GM23248 (cell line): ENCODE measurements around the gene NPHP4. TPM values are rescaled to one million over a fixed set of nuclear protein-coding genes. Genes with fewer than 3 reads are reported as not detected.

Experiments used
- DNase-seq: peaks from one replicate; pipeline ENCODE4 v3.0.0-alpha.2; 2015
- H2AFZ ChIP-seq: fragments of 200-600 bp; sonication (generic); 2 replicates; pipeline ENCODE4 v1.6.1; 2016; ENCODE audit warnings: antibody characterized with exemption
- H3F3A ChIP-seq: fragments of 200-600 bp; sonication (generic); 2 replicates; pipeline ENCODE4 v1.6.1; 2016; ENCODE audit warnings: mild to moderate bottlenecking, antibody characterized with exemption, mixed run types; ENCODE audit not compliant: insufficient read depth
- H3K27ac ChIP-seq: fragments of 200-600 bp; sonication (generic); 2 replicates; pipeline ENCODE4 v1.5.1; 2016; ENCODE audit warnings: mild to moderate bottlenecking
- H3K27me3 ChIP-seq: fragments of 200-600 bp; sonication (generic); replicated peaks from 2 replicates; pipeline ENCODE4 v1.6.1; 2016; ENCODE audit warnings: mild to moderate bottlenecking; ENCODE audit not compliant: insufficient read depth
- H3K36me3 ChIP-seq: fragments of 200-600 bp; sonication (generic); 2 replicates; pipeline ENCODE4 v1.6.1; 2016; ENCODE audit warnings: low read depth, mild to moderate bottlenecking
- H3K4me1 ChIP-seq: fragments of 200-600 bp; sonication (generic); 2 replicates; pipeline ENCODE4 v1.6.1; 2016; ENCODE audit warnings: mild to moderate bottlenecking; ENCODE audit not compliant: insufficient read depth
- H3K4me2 ChIP-seq: fragments of 200-600 bp; sonication (generic); one replicate; pipeline ENCODE4 v1.6.1; 2016; ENCODE audit warnings: mild to moderate bottlenecking; ENCODE audit not compliant: unreplicated experiment
- H3K4me3 ChIP-seq: fragments of 200-600 bp; sonication (generic); 2 replicates; pipeline ENCODE4 v1.5.1; 2016; ENCODE audit warnings: mild to moderate bottlenecking
- H3K79me2 ChIP-seq: fragments of 200-600 bp; sonication (generic); 2 replicates; pipeline ENCODE4 v1.6.1; 2016; ENCODE audit warnings: mild to moderate bottlenecking; ENCODE audit not compliant: insufficient read depth
- H3K9ac ChIP-seq: fragments of 200-600 bp; sonication (generic); 2 replicates; pipeline ENCODE4 v1.6.1; 2016; ENCODE audit warnings: mild to moderate bottlenecking
- H3K9me2 ChIP-seq: fragments of 200-600 bp; sonication (generic); 2 replicates; pipeline ENCODE4 v1.6.1; 2016; ENCODE audit warnings: mixed run types, mild to moderate bottlenecking, moderate library complexity; ENCODE audit not compliant: insufficient read depth
- H3K9me3 ChIP-seq: fragments of 200-600 bp; sonication (generic); one replicate; pipeline ENCODE4 v1.6.1; 2017; ENCODE audit warnings: low read depth
- H4K20me1 ChIP-seq: fragments of 200-600 bp; sonication (generic); 2 replicates; pipeline ENCODE4 v1.6.0; 2016; ENCODE audit not compliant: insufficient read depth
- EZH2 ChIP-seq: fragments of 200-600 bp; sonication (generic); IDR thresholded peaks from 2 replicates; pipeline ENCODE4 v1.6.1; 2018; ENCODE audit warnings: antibody characterized with exemption, mild to moderate bottlenecking; ENCODE audit not compliant: insufficient read depth, poor library complexity, severe bottlenecking
- EZH2phosphoT487 ChIP-seq: fragments of 200-600 bp; sonication (generic); IDR thresholded peaks from 2 replicates; pipeline ENCODE4 v1.6.1; 2018; ENCODE audit warnings: antibody characterized with exemption, moderate library complexity, mild to moderate bottlenecking, low read depth; ENCODE audit not compliant: insufficient read depth
- WGBS, 2 experiments: methylation state at CpG; one replicate each; pipeline ENCODE4 v1.1.6; 2015 to 2017; ENCODE audit warnings: low lambda C conversion rate in 2 of 2, low coverage in 1 of 2; ENCODE audit errors: missing lambda C conversion rate in 2 of 2; 5-methylcytosine and 5-hydroxymethylcytosine counted together
- in situ Hi-C: fragments of 300-500 bp; cut with MboI; formaldehyde crosslinking; loops from 2 replicates; pipeline ENCODE4 v1.15.0; 2020
- polyA plus RNA-seq: library from polyadenylated mRNA; unstranded; fragments of >200 nt; fragmentation: Nextera tagmentation; extraction: Ambion mirVana; gene quantifications from 2 replicates; pipeline ENCODE4 v1.2.1, GENCODE V29; 2016
- total RNA-seq: library from RNA; depleted of rRNA; stranded (reverse); fragments of >200 nt; shearing (Covaris generic); gene quantifications from 2 replicates; pipeline ENCODE4 v1.2.3, GENCODE V29; 2014

The NPHP4 gene
- total and polyA plus RNA-seq, 2 experiments from 2014 or later = 4.0 to 4.2 TPM

- no peak for DNase-seq
- no peaks in the 10 kb centered on the region for H3K9me2 ChIP-seq
- in situ Hi-C loops = loop anchor here (25.0 kb wide), 3 partner anchors 393 to 1993 kb away; partner anchors contain the start of genes AJAP1 and C1orf174
- H3K4me1 ChIP-seq = no peaks in the 10 kb centered on the region
- no peak overlapping the region for H3K4me2 ChIP-seq
- H3K79me2 ChIP-seq = no peaks in the 10 kb centered on the region
- TF ChIP-seq EZH2 (no peak), EZH2phosphoT487 (no peak)
- no peak overlapping the region for H2AFZ ChIP-seq
- H3K9me3 ChIP-seq = no peaks in the 10 kb centered on the region
- H3K27me3 ChIP-seq = no peaks in the 10 kb centered on the region
- no peak overlapping the region for H3K4me3 ChIP-seq
- 96 to 97% methylated on average over 12 of the region's 12 CpGs for WGBS, 2 experiments
- H3K36me3 ChIP-seq = 0 out of 2 replicates have a peak, but pooled peaks cover 3% of the 10 kb centered on the region
- no peak overlapping the region for H3K9ac ChIP-seq
- no peaks in the 10 kb centered on the region for H3F3A ChIP-seq
- no peaks in the 10 kb centered on the region for H4K20me1 ChIP-seq
- H3K27ac ChIP-seq = no peak overlapping the region
Observed at GRCh38 chr1:5905436-5905835, 86.8 kb downstream of the NPHP4 start.

DNA sequence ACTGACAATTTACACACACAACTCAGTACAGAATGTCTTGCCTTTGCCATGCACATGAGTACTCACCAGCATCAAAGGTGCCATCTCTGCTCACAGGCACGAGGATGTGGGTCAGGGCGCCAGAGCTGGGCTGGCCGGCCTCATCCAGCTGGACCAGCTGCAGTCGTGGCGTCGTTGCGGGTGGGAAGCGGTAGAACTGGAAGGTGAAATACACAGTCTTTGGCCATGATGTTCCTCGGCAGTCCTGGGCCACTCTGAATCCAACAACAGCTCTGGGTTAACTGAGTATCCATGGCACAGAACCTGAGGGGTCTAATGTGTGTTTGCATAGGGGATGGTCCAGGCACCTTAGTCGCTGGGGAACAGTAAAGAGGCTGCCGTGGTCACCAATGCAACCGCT, 87.7 kb downstream of the NPHP4 start:
- 0 out of 2 replicates have a peak, but pooled peaks cover 3% of the 10 kb centered on the region for H3K36me3 ChIP-seq
- no peaks in the 10 kb centered on the region for H3K4me1 ChIP-seq
- no peak for TF ChIP-seq EZH2
- no peak for TF ChIP-seq EZH2phosphoT487
- no peak overlapping the region for H2AFZ ChIP-seq
- H3K9me3 ChIP-seq = no peaks in the 10 kb centered on the region
- 90 to 94% methylated on average over 12 of the region's 12 CpGs for WGBS, 2 experiments
- H3K4me3 ChIP-seq = no peak overlapping the region
- no peaks in the 10 kb centered on the region for H3F3A ChIP-seq
- no peak overlapping the region for H3K4me2 ChIP-seq
- H3K9ac ChIP-seq = no peak overlapping the region
- H3K79me2 ChIP-seq = no peaks in the 10 kb centered on the region
- no peaks in the 10 kb centered on the region for H3K27me3 ChIP-seq
- in situ Hi-C loops = loop anchor here (25.0 kb wide), 3 partner anchors 392 to 1992 kb away; partner anchors contain the start of genes AJAP1 and C1orf174
- no peak overlapping the region for H3K27ac ChIP-seq
- H4K20me1 ChIP-seq = no peaks in the 10 kb centered on the region
- DNase-seq = no peak
- no peaks in the 10 kb centered on the region for H3K9me2 ChIP-seq

DNA sequence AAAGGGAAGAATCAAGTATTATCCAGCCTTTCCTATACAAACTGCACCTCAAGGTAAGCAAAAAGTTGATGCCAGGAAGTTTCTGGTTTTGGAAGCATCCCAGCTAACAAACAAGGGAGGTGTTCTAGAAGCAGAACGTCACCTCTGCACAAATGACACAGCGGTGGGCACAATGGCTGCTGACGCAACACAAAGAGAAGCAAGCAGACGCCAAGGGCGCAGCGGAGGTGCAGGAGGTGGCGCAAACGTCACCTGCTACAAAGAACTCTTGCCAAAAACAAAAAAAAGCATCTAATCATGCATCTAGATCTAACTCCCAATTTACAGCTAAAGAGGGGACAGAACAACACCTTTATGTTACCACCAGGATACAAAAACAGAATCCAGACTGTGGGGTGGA, 88.5 kb downstream of the NPHP4 start:
- no peak overlapping the region for H3K27ac ChIP-seq
- no peaks in the 10 kb centered on the region for H3K4me1 ChIP-seq
- H3K79me2 ChIP-seq = no peaks in the 10 kb centered on the region
- 0 out of 2 replicates have a peak, but pooled peaks cover 3% of the 10 kb centered on the region for H3K36me3 ChIP-seq
- DNase-seq = no peak
- TF ChIP-seq EZH2phosphoT487 (no peak), EZH2 (no peak)
- no peak overlapping the region for H3K4me2 ChIP-seq
- no peaks in the 10 kb centered on the region for H3K27me3 ChIP-seq
- no peaks in the 10 kb centered on the region for H3F3A ChIP-seq
- no peak overlapping the region for H3K9ac ChIP-seq
- in situ Hi-C loops = loop anchor here (25.0 kb wide), 3 partner anchors 391 to 1991 kb away; partner anchors contain the start of genes AJAP1 and C1orf174
- no peak overlapping the region for H3K4me3 ChIP-seq
- no peaks in the 10 kb centered on the region for H4K20me1 ChIP-seq
- no peaks in the 10 kb centered on the region for H3K9me3 ChIP-seq
- H2AFZ ChIP-seq = no peak overlapping the region
- 96 to 99% methylated on average over 8 of the region's 8 CpGs for WGBS, 2 experiments
- H3K9me2 ChIP-seq = no peaks in the 10 kb centered on the region

DNA sequence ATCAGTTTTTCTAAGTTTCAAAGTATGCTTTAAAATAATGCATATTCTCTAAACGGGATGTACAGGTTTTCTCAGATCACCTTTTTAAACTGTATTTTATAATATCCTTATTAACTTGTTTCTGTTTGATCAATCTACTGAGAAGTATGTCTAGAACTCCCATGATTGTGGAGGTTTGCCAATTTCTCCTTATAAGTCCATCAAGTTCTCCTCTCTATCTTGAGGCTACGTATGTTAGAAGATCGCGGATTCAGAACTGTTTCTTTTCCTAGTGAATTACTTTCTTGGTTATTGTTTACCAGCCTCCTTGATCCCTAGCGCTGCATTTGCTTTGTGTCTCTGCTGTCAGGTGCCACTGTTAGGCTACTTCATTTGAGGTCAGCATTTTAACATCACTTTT, 89.2 kb downstream of the NPHP4 start:
- H3K9me2 ChIP-seq = no peaks in the 10 kb centered on the region
- no peaks in the 10 kb centered on the region for H4K20me1 ChIP-seq
- H3K9me3 ChIP-seq = no peaks in the 10 kb centered on the region
- H3K4me1 ChIP-seq = no peaks in the 10 kb centered on the region
- no peaks in the 10 kb centered on the region for H3F3A ChIP-seq
- no peak overlapping the region for H3K4me3 ChIP-seq
- no peak overlapping the region for H3K4me2 ChIP-seq
- TF ChIP-seq EZH2phosphoT487 (no peak), EZH2 (no peak)
- H3K27me3 ChIP-seq = no peaks in the 10 kb centered on the region
- 0 out of 2 replicates have a peak, but pooled peaks cover 3% of the 10 kb centered on the region for H3K36me3 ChIP-seq
- no peak overlapping the region for H3K27ac ChIP-seq
- in situ Hi-C loops = loop anchor here (25.0 kb wide), 3 partner anchors 391 to 1991 kb away; partner anchors contain the start of genes AJAP1 and C1orf174
- no peak overlapping the region for H2AFZ ChIP-seq
- H3K9ac ChIP-seq = no peak overlapping the region
- 89 to 92% methylated on average over 5 of the region's 5 CpGs for WGBS, 2 experiments
- H3K79me2 ChIP-seq = no peaks in the 10 kb centered on the region
- DNase-seq = no peak
